Fibroblast of the aortic adventitia (primary cell): Measurements from ENCODE around the gene TCTA. TPM values are rescaled to one million over a fixed set of nuclear protein-coding genes. Genes with fewer than 3 reads are reported as not detected.

Experiments used
- DNase-seq: peaks from one replicate; pipeline ENCODE4 v3.0.0-alpha.2; 2010; ENCODE audit warnings: low read depth
- H3K4me3 ChIP-seq: 2 replicates; pipeline ENCODE4 v1.5.1; 2011; ENCODE audit warnings: low read depth, mild to moderate bottlenecking, control low read depth, low read length, moderate library complexity
- CTCF ChIP-seq: IDR thresholded peaks from 2 replicates; pipeline ENCODE4 v1.5.1; 2011; ENCODE audit warnings: mild to moderate bottlenecking, low read length, control low read depth, inconsistent platforms; ENCODE audit not compliant: insufficient read depth
- total RNA-seq: library from RNA; depleted of rRNA; stranded (reverse); fragments of >200 nt; gene quantifications from 2 replicates; pipeline ENCODE4 v1.2.3, GENCODE V29; 2012; ENCODE audit warnings: low replicate concordance

TCTA gene
- total RNA-seq, result 22.7 and 27.8 TPM in 2 replicates

- peak; percentile 100 for DNase-seq
- TF ChIP-seq CTCF, result no peak
- peak within 1 kb of the TSS; percentile 95 for H3K4me3 ChIP-seq
Observed at GRCh38 chr3:49411968-49412631, at the start of gene TCTA, which contains the start of gene RHOA. TCTA (plus strand) TSS chr3:49412423; CDS start chr3:49412427, 4 bp downstream. RHOA (minus strand) TSS chr3:49411976; CDS start chr3:49375589, 36,387 bp downstream.

GRCh38 chr3:49362561-49362960, 49.7 kb upstream of the TCTA start:
- no peak for DNase-seq
- no peak overlapping the region for H3K4me3 ChIP-seq
- TF ChIP-seq CTCF, result no peak

GRCh38 chr3:49370585-49371290, 41.5 kb upstream of the TCTA start:
- TF ChIP-seq CTCF, result no peak
- DNase-seq, result no peak
- no peak overlapping the region for H3K4me3 ChIP-seq

GRCh38 chr3:49371946-49372345, 40.3 kb upstream of the TCTA start:
- DNase-seq, result no peak
- no peak overlapping the region for H3K4me3 ChIP-seq
- TF ChIP-seq CTCF, result no peak

- DNase-seq, result peak; percentile 48
- no peak overlapping the region for H3K4me3 ChIP-seq
Observed at GRCh38 chr3:49377483-49377882, 34.7 kb upstream of the TCTA start.

GRCh38 chr3:49378249-49378895, 33.9 kb upstream of the TCTA start:
- TF ChIP-seq CTCF, result no peak
- H3K4me3 ChIP-seq, result no peak overlapping the region
- peak; percentile 83 for DNase-seq

More at GRCh38 chr3:49377483-49377882, 34.7 kb upstream of the TCTA start:
- TF ChIP-seq CTCF, result no peak
